Breast epithelium (tissue), 3 donors: ENCODE results near the gene GLI1.

Experiments used
- CTCF ChIP-seq, 3 donors: fragments of 450-650 bp; IDR thresholded peaks; one replicate each; pipeline ENCODE4 v1.5.1; 2016 to 2017; ENCODE audit warnings: antibody characterized with exemption in 3 of 3, mild to moderate bottlenecking in 3 of 3, moderate library complexity in 3 of 3
- POLR2A ChIP-seq: fragments of 450-650 bp; IDR thresholded peaks from one replicate; pipeline ENCODE4 v1.6.1; 2016; ENCODE audit warnings: antibody characterized with exemption, mild to moderate bottlenecking, moderate library complexity
- POLR2AphosphoS5 ChIP-seq, 3 donors: sonication (generic); formaldehyde crosslinking; IDR thresholded peaks; one replicate each; pipeline ENCODE4 v1.6.1; 2017; ENCODE audit warnings: antibody characterized with exemption in 3 of 3

GRCh38 chr12:57441846-57442427, 17.6 kb upstream of the GLI1 start:
- no peak for TF ChIP-seq CTCF (IDR thresholded peaks at IDR 0.05)
- no peak for TF ChIP-seq POLR2AphosphoS5 (IDR thresholded peaks at IDR 0.05)
- no peak for TF ChIP-seq POLR2A
